A204.1 (cell line): ENCODE data around the gene LRIG1.

Experiments
- FAIRE-seq: peaks from 2 replicates; lab custom pipeline; 2012; peaks lifted over from hg19 to GRCh38; lab: Jason Lieb, UNC

Gene LRIG1

GRCh38 chr3:66344391-66344811 lies 156.4 kb downstream of the LRIG1 start:
- no peak for FAIRE-seq

DNA sequence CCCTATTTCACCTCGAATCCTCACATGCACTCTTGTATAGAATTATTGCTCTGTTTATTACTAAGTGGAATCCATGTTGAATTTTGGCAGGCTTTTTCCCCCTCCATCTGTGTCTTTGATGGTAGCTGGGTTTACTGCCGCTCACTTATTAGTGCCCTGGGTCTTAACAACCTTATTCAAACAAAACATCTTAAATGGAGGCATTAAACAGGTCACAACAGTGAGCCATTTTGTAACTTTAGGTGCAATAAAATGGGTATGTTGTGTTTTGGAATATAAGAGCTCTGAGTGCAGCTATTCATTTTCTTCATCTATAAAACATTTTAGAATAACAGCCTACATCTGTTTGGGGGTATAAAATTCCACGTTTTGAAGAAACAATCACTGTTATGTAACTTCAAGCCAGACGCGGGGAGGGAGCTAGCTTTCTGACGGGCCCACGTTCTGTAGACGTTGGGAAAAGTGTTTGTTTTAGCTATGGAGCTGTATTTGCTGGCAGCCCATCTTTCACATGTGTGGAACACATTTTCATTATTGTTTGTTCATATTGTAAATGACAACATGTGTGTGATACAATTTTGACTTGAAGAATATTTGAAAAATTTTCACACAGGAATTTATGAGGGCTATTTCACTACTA lies 158.0 kb downstream of the LRIG1 start:
- FAIRE-seq: no peak

DNA sequence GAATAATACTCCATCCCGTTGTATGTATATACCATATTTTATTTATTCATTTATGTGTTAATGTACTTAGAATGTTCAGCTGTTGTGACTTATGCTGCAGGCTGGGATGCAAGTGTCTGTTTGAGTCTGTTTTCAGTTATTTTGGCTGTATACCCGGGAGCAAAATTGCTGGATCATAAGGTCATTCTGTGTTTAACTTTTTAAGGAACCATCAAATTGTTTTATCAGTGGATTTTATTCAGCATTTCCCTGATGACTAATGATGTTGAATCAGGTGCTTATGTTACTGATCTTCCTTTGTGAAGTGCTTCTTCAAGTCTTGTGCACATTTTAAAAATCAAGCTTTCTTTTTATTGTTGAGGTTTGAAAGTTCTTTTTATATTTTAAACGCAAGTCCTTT lies 161.9 kb downstream of the LRIG1 start:
- FAIRE-seq: no peak

GRCh38 chr3:66336333-66336766 lies 164.5 kb downstream of the LRIG1 start:
- FAIRE-seq: no peak

DNA sequence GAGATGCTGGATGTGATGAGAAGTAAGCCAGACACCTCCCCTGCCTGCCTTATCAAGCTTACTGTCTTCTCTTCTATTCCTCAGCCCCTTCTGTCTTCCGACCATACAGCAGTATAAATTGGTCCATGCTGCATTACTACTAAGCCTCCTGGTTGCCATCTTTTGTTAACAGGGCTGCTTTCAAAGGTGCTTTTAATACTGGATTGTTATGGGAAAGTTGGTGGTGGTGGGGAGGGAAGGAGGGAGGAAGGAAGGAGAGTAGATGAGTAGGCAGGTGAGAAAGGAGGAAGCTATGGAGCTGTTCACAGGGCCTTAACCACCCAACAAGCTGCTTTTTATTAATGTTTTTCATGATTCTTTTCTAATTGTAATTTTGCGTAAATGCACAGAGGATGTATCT lies 165.2 kb downstream of the LRIG1 start:
- FAIRE-seq: no peak
